Spinal cord (tissue), 10 donors: ENCODE results near the gene HSPB1. TPM values are rescaled to one million over a fixed set of nuclear protein-coding genes. Genes with fewer than 3 reads are reported as not detected.

Source experiments
- DNase-seq, 6 donors: peaks; one replicate each; pipeline versions ENCODE4 v3.0.0 to v3.0.0-alpha.2; 2013 to 2015; ENCODE audit warnings: low spot score in 6 of 6, low read depth in 4 of 6
- H3K27ac ChIP-seq: one replicate; pipeline ENCODE4 v1.5.1; 2013; ENCODE audit warnings: low read depth, low read length, control low read depth
- H3K27me3 ChIP-seq: one replicate; pipeline ENCODE4 v1.6.1; 2013; ENCODE audit warnings: low read length; ENCODE audit not compliant: control insufficient read depth, insufficient read depth
- H3K36me3 ChIP-seq: one replicate; pipeline ENCODE4 v1.6.1; 2013; ENCODE audit warnings: low read length; ENCODE audit not compliant: control insufficient read depth, insufficient read depth
- H3K4me1 ChIP-seq: one replicate; pipeline ENCODE4 v1.6.1; 2013; ENCODE audit warnings: low read length; ENCODE audit not compliant: control insufficient read depth, insufficient read depth
- H3K4me3 ChIP-seq: one replicate; pipeline ENCODE4 v1.5.1; 2013; ENCODE audit warnings: low read depth, low read length, control low read depth
- H3K9me3 ChIP-seq: one replicate; pipeline ENCODE4 v1.6.1; 2013; ENCODE audit warnings: low read length; ENCODE audit not compliant: control insufficient read depth, insufficient read depth
- WGBS: methylation state at CpG from one replicate; pipeline ENCODE4 v1.1.5; 2013; ENCODE audit warnings: missing lambda C conversion rate; ENCODE audit not compliant: insufficient coverage; 5-methylcytosine and 5-hydroxymethylcytosine counted together
- polyA plus RNA-seq, 2 donors: library from polyadenylated mRNA; unstranded; fragments of 120-200 nt; gene quantifications; one replicate each; pipeline ENCODE4 v1.2.1, GENCODE V29; 2013; ENCODE audit not compliant: insufficient read length in 2 of 2
- total RNA-seq, 2 donors: library from RNA; depleted of rRNA in 1 of 2; stranded (reverse); fragments of 120-200 nt in 1 of 2; fragments of >200 nt in 1 of 2; gene quantifications; one replicate each; pipeline versions ENCODE4 v1.2.3 to v1.2.4, GENCODE V29; 2013 to 2014
- donor health status: healthy.

The HSPB1 gene
- total and polyA plus RNA-seq, 4 donors: 17.4 to 214 (median 128) TPM

DNA sequence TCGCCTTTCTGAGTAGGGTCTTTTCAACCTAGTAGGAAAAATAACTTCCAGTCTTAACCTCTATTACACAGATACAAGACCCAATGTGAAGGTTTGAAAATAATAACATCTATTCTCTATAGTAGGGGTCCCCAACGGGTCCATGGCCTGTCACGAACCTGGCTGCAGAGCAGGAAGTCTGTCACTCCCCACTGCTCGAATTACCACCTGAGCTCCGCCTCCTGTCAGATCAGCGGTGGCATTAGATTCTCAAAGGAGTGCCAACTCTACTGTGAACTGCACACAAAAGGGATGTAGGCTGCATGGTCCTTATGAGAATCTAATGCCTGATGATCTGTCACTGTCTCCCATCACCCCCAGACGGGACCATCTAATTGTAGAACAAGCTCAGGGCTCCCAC is 48.9 kb downstream of the HSPB1 start:
- no peak for DNase-seq
- Histone ChIP-seq H3K9me3 (no peaks in the 10 kb centered on the region), H3K27ac (no peak overlapping the region), H3K27me3 (no peaks in the 10 kb centered on the region), H3K36me3 (peaks cover 39% of the 10 kb centered on the region), H3K4me3 (no peak overlapping the region), H3K4me1 (peaks cover 10% of the 10 kb centered on the region)
- WGBS: 96% methylated on average over 4 of the region's 7 CpGs

- no peak overlapping the region for H3K27ac ChIP-seq
- no peak for DNase-seq
- peaks cover 32% of the 10 kb centered on the region for H3K36me3 ChIP-seq
- no peaks in the 10 kb centered on the region for H3K27me3 ChIP-seq
- H3K9me3 ChIP-seq: no peaks in the 10 kb centered on the region
- whole genome bisulfite sequencing: 80% methylated on average over 1 of the region's 6 CpGs
- H3K4me1 ChIP-seq: peaks cover 10% of the 10 kb centered on the region
- no peak overlapping the region for H3K4me3 ChIP-seq
These were observed 49.7 kb downstream of the HSPB1 start for GRCh38 chr7:76352193-76352592.

DNA sequence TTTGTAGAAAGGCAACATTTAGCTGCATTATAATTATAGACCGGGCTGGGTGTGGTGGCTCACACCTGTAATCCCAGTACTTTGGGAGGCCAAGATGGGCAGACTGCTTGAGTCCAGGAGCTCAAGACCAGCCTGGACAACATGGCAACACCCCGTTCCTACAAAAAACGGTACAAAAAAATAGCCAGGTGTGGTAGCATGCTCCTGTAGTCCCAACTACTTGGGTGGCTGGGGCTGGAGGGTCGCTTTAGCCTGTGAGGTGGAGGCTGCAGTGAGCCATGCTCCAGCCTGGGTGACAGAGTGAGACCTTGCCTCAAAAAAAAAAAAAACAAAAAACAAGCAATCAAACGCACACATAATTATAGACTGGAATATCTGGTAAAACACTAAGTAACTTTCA is 51.3 kb downstream of the HSPB1 start:
- DNase-seq: no peak
- H3K36me3 ChIP-seq: peaks cover 23% of the 10 kb centered on the region
- H3K27ac ChIP-seq: no peak overlapping the region
- WGBS: 100% methylated on average over 1 of the region's 5 CpGs
- no peak overlapping the region for H3K4me3 ChIP-seq
- no peaks in the 10 kb centered on the region for H3K9me3 ChIP-seq
- no peaks in the 10 kb centered on the region for H3K27me3 ChIP-seq
- H3K4me1 ChIP-seq: peaks cover 10% of the 10 kb centered on the region

Other genes with a start within 250 kb of the HSPB1 start
- gene SRRM3, start 100.8 kb upstream of the HSPB1 start, total RNA-seq: 1 to 10 TPM; 7.2 to 7.8 TPM
- 10 to 100 TPM; 47.0 to 80.0 TPM for gene SRRM3, start 100.8 kb upstream of the HSPB1 start, polyA plus RNA-seq
- 100 to 1,000 TPM in 1 of 2 donors, 10 to 100 TPM in 1; 72.6 to 428 TPM for gene YWHAG, start 56.3 kb downstream of the HSPB1 start, total RNA-seq
- 100 to 1,000 TPM; 574 to 669 TPM for gene YWHAG, start 56.3 kb downstream of the HSPB1 start, polyA plus RNA-seq
- 1 to 10 TPM; 1.9 to 3.1 TPM for gene SSC4D, start 107.0 kb downstream of the HSPB1 start, total RNA-seq
- gene SSC4D, start 107.0 kb downstream of the HSPB1 start, polyA plus RNA-seq: 1 to 10 TPM; 3.1 to 4.3 TPM
- gene ZP3, start 122.3 kb downstream of the HSPB1 start, total RNA-seq: 1 to 10 TPM in 1 of 2 donors, under 1 TPM in 1; 0.59 to 2.3 TPM
- gene ZP3, start 122.3 kb downstream of the HSPB1 start, polyA plus RNA-seq: 1 to 10 TPM; 1.1 to 1.5 TPM
- 1 to 10 TPM; 3.6 to 7.1 TPM for gene DTX2, start 159.0 kb downstream of the HSPB1 start, total RNA-seq
- 10 to 100 TPM in 1 of 2 donors, 1 to 10 TPM in 1; 8.4 to 11.4 TPM for gene DTX2, start 159.0 kb downstream of the HSPB1 start, polyA plus RNA-seq
- 1 to 10 TPM in 1 of 2 donors, under 1 TPM in 1; 0.89 to 1.3 TPM for gene UPK3B, start 207.9 kb downstream of the HSPB1 start, total RNA-seq
- gene UPK3B, start 207.9 kb downstream of the HSPB1 start, polyA plus RNA-seq: 1 to 10 TPM in 1 of 2 donors, under 1 TPM in 1; 0.25 to 1.0 TPM
- under 1 TPM in 1 of 2 donors, not detected in 1; 0.28 TPM for gene SPDYE16, start 240.6 kb downstream of the HSPB1 start, total RNA-seq
- 1 to 10 TPM; 1.5 to 8.1 TPM for gene SPDYE16, start 240.6 kb downstream of the HSPB1 start, polyA plus RNA-seq